GM12878 (cell line): Measurements from ENCODE around the gene KRTAP19-1. TPM values are rescaled to one million over a fixed set of nuclear protein-coding genes. Genes with fewer than 3 reads are reported as not detected.

Experiments
- ATAC-seq: fragments of 200-7000 bp; cut with Tn5 transposase; 3 replicates; pipeline ENCODE4 v1.9.1; 2020; ENCODE audit warnings: mild to moderate bottlenecking, moderate library complexity
- BruUV-seq: library from RNA; stranded (reverse); fragments of 400-500 nt; replicated peaks from 2 replicates; lab custom pipeline; 2021; lab: Mats Ljungman, UMichigan
- CTCF ChIA-PET: fragments of 300-600 bp; sonication (Branson Sonifier 250); formaldehyde crosslinking; extraction: SDS; loops from one replicate; lab custom pipeline; 2021; ENCODE audit warnings: inconsistent platforms; lab: Yijun Ruan, JAX
- POLR2A ChIA-PET: fragments of 350-600 bp; formaldehyde crosslinking; extraction: SDS; loops from one replicate; lab custom pipeline; 2021; ENCODE audit warnings: inconsistent platforms; lab: Charles Lee
- RAD21 ChIA-PET: fragments of 300-600 bp; sonication (Branson Sonifier 250); formaldehyde crosslinking; loops from one replicate; lab custom pipeline; 2023; ENCODE audit warnings: antibody characterized with exemption; ENCODE audit not compliant: unreplicated experiment; lab: Charles Lee
- SMC1A ChIA-PET: fragments of 300-600 bp; sonication (Branson Sonifier 250); formaldehyde crosslinking; loops from one replicate; lab custom pipeline; 2023; ENCODE audit not compliant: unreplicated experiment, uncharacterized antibody; lab: Charles Lee
- DNase-seq: peaks from one replicate; pipeline ENCODE4 v3.0.0-alpha.2; 2011; ENCODE audit warnings: low read depth, low spot score
- FAIRE-seq: peaks from 3 replicates; lab custom pipeline; 2011; peaks lifted over from hg19 to GRCh38; lab: Jason Lieb, UNC
- H2AFZ ChIP-seq: 2 replicates; pipeline ENCODE4 v1.6.0; 2011; ENCODE audit warnings: low read depth, low read length, control low read depth; ENCODE audit not compliant: control insufficient read depth
- H3K27ac ChIP-seq: 2 replicates; pipeline ENCODE4 v1.5.1; 2011; ENCODE audit warnings: control low read depth; ENCODE audit not compliant: control insufficient read depth, insufficient read depth
- H3K27me3 ChIP-seq, 2 experiments: replicated peaks in 1 of 2; 2 replicates each; pipeline versions ENCODE4 v1.6.0 to v1.6.1; 2011; ENCODE audit warnings: low read length in 1 of 2; ENCODE audit not compliant: control insufficient read depth in 2 of 2, insufficient read depth in 2 of 2
- H3K36me3 ChIP-seq, 2 experiments: 2 replicates each; pipeline ENCODE4 v1.5.1; 2011; ENCODE audit warnings: low read length in 1 of 2; ENCODE audit not compliant: control insufficient read depth in 2 of 2, insufficient read depth in 2 of 2
- H3K4me1 ChIP-seq: 2 replicates; pipeline ENCODE4 v1.6.1; 2011; ENCODE audit warnings: mild to moderate bottlenecking, low read length, moderate library complexity, mixed read lengths; ENCODE audit not compliant: control insufficient read depth, insufficient read depth
- H3K4me2 ChIP-seq: 2 replicates; pipeline ENCODE4 v1.6.0; 2011; ENCODE audit warnings: control low read depth; ENCODE audit not compliant: control insufficient read depth, insufficient read depth
- H3K4me3 ChIP-seq: fragments of 200-600 bp; sonication (generic); 2 replicates; pipeline ENCODE4 v1.5.1; 2016
- H3K79me2 ChIP-seq: 2 replicates; pipeline ENCODE4 v1.6.0; 2011; ENCODE audit warnings: low read length; ENCODE audit not compliant: control insufficient read depth, insufficient read depth
- H3K9ac ChIP-seq: 2 replicates; pipeline ENCODE4 v1.8.0; 2011; ENCODE audit warnings: low read length, control low read depth, mixed read lengths; ENCODE audit not compliant: control insufficient read depth, insufficient read depth
- H3K9me3 ChIP-seq: replicated peaks from 3 replicates; pipeline ENCODE4 v1.5.1; 2011; ENCODE audit warnings: mild to moderate bottlenecking, low read length; ENCODE audit not compliant: control insufficient read depth, insufficient read depth
- H4K20me1 ChIP-seq: 2 replicates; pipeline ENCODE4 v1.6.0; 2011; ENCODE audit not compliant: control insufficient read depth, insufficient read depth
- CBX3 ChIP-seq: fragments of 200-600 bp; sonication (generic); IDR thresholded peaks from 2 replicates; pipeline ENCODE4 v1.6.1; 2016; ENCODE audit warnings: low read depth, borderline replicate concordance
- CHD2 ChIP-seq: IDR thresholded peaks from 2 replicates; pipeline ENCODE4 v1.6.1; 2011; ENCODE audit warnings: low read depth, low read length, improper control_type of control experiment, borderline replicate concordance
- DPF2 ChIP-seq: fragments of 450-650 bp; IDR thresholded peaks from 2 replicates; pipeline ENCODE4 v1.6.1; 2017; ENCODE audit warnings: mild to moderate bottlenecking
- GABPA ChIP-seq: IDR thresholded peaks from 2 replicates; pipeline ENCODE4 v1.6.1; 2014; ENCODE audit warnings: antibody characterized with exemption, low read depth, mild to moderate bottlenecking, inconsistent platforms
- HDAC2 ChIP-seq: fragments of 200-600 bp; sonication (generic); IDR thresholded peaks from 2 replicates; pipeline ENCODE4 v1.6.1; 2017
- IRF4 ChIP-seq: IDR thresholded peaks from 2 replicates; pipeline ENCODE4 v1.6.1; 2011; ENCODE audit warnings: low read depth, low read length
- MEF2B ChIP-seq: fragments of 450-650 bp; IDR thresholded peaks from 2 replicates; pipeline ENCODE4 v1.6.1; 2018; ENCODE audit warnings: mild to moderate bottlenecking, moderate library complexity; ENCODE audit not compliant: partially characterized antibody, poor library complexity, severe bottlenecking
- RUNX3 ChIP-seq: IDR thresholded peaks from 2 replicates; pipeline ENCODE4 v1.6.1; 2012; ENCODE audit warnings: low read length, inconsistent platforms
- SMAD1 ChIP-seq: fragments of 450-650 bp; IDR thresholded peaks from 2 replicates; pipeline ENCODE4 v1.6.1; 2018; ENCODE audit warnings: mild to moderate bottlenecking, low read depth; ENCODE audit not compliant: partially characterized antibody
- YBX1 ChIP-seq: fragments of 450-650 bp; IDR thresholded peaks from 2 replicates; pipeline ENCODE4 v1.6.1; 2016; ENCODE audit warnings: antibody characterized with exemption
- ZBED1 ChIP-seq: IDR thresholded peaks from 2 replicates; pipeline ENCODE4 v1.6.1; 2016; ENCODE audit warnings: borderline replicate concordance
- ZNF384 ChIP-seq: IDR thresholded peaks from 2 replicates; pipeline ENCODE4 v1.6.1; 2012; ENCODE audit warnings: low read depth, mild to moderate bottlenecking, low read length, improper control_type of control experiment, borderline replicate concordance
- WGBS: methylation state at CpG from one replicate; pipeline ENCODE4 v1.1.6; 2016; ENCODE audit warnings: low lambda C conversion rate; ENCODE audit not compliant: insufficient replicate concordance, insufficient coverage; ENCODE audit errors: missing lambda C conversion rate; 5-methylcytosine and 5-hydroxymethylcytosine counted together
- in situ Hi-C: fragments of 300-500 bp; cut with MboI; formaldehyde crosslinking; loops from 9 replicates; pipeline ENCODE4 v1.14.3; 2018; ENCODE audit warnings: mixed read lengths
- intact Hi-C: fragments of 100-400 bp; cut with micrococcal nuclease; formaldehyde crosslinking; loops from one replicate; pipeline ENCODE4 v1.14.2; 2022; ENCODE audit not compliant: unreplicated experiment
- polyA plus RNA-seq, 11 experiments: library from polyadenylated mRNA; depleted of rRNA in 4 of 11; unstranded in 6 of 11; stranded (reverse) in 5 of 11; fragments of >200 nt; fragmentation: Nextera tagmentation in 4 of 11; fragmentation: Illumina TruSeq in 1 of 11; extraction: Ambion mirVana in 4 of 11; extraction: Trizol in 1 of 11; gene quantifications; 1 replicate in 1 of 11; 2 replicates in 10 of 11; pipeline versions ENCODE4 v1.2.1 to v1.2.3, GENCODE V29; 2011 to 2016; ENCODE audit warnings: inconsistent platforms in 2 of 11, missing spikeins in 2 of 11, low read depth in 1 of 11
- total RNA-seq, 4 experiments: library from RNA; depleted of rRNA in 3 of 4; stranded (reverse); fragments of >200 nt in 3 of 4; fragmentation: Illumina TruSeq in 1 of 4; extraction: Trizol in 1 of 4; gene quantifications; 2 replicates each; pipeline versions ENCODE4 v1.2.1 to v1.2.3, GENCODE V29; 2013 to 2021
- TF ChIP-seq, protein P1 (sequence below): IDR thresholded peaks from 2 replicates; pipeline ENCODE4 v1.6.1; 2011; ENCODE audit warnings: mild to moderate bottlenecking, low read depth, low read length, moderate library complexity; ENCODE audit not compliant: insufficient replicate concordance
- TF ChIP-seq, protein P2 (sequence below): fragments of 450-650 bp; IDR thresholded peaks from 2 replicates; pipeline ENCODE4 v1.6.1; 2018; ENCODE audit warnings: mild to moderate bottlenecking, low read depth, moderate library complexity; ENCODE audit not compliant: partially characterized antibody
- TF ChIP-seq, protein P3 (sequence below): IDR thresholded peaks from 2 replicates; pipeline ENCODE4 v1.6.1; 2012; ENCODE audit warnings: mild to moderate bottlenecking, low read depth, low read length
- TF ChIP-seq, protein P4 (sequence below): fragments of 450-650 bp; IDR thresholded peaks from 2 replicates; pipeline ENCODE4 v1.6.1; 2017; ENCODE audit warnings: low read depth, mild to moderate bottlenecking, moderate library complexity

Gene KRTAP19-1
- total and polyA plus RNA-seq, 10 of the 15 experiments (the other 5 are each of a cell fraction or from before 2014, with no cell fraction given): not detected

DNA sequence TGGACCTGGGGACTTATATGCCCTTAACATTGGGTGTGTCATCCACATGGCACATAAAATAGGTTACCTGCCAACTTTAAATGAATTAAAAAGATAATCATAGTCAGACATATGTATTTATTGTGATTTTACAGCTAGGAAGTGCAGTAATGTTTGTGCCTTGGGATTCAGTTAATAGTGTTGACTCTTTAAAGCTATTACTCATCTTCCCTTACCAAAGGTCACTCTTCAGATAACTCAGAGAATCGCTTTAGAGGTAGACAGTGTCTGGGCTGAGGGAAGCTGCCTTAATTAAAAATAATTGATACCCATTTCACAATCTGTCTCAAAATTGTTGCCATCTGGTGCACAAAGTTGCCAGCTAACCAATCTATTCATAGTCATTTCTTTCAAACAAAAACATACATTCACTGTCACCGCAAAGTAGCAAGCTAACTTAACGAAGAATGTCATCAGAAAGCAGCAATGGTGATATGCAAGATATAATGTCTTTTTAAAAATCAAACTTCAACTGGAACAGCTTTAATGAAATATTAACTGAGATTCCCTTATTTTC, 43.1 kb downstream of the KRTAP19-1 start:
- FAIRE-seq (no peak), ATAC-seq (no peak), DNase-seq (no peak)
- no TSS peak for BruUV-seq
- no peaks in the 10 kb centered on the region for H3K4me1 ChIP-seq
- no peak overlapping the region for H3K27ac ChIP-seq
- ChIA-PET SMC1A (no interaction called here), POLR2A (no interaction called here), RAD21 (no interaction called here), CTCF (interaction anchor here (1.1 kb wide), 1 partner anchor 615 kb away, joined by 3 read pairs; no protein-coding TSS in a partner anchor)
- 37% methylated on average over 3 of the region's 3 CpGs for WGBS
- H3K27me3 ChIP-seq: no peaks in the 10 kb centered on the region
- no peaks in the 10 kb centered on the region for H3K36me3 ChIP-seq
- H3K4me2 ChIP-seq: no peak overlapping the region
- in situ Hi-C loops: no loop called here
- H4K20me1 ChIP-seq: no peaks in the 10 kb centered on the region
- H3K79me2 ChIP-seq: no peaks in the 10 kb centered on the region
- H2AFZ ChIP-seq: no peak overlapping the region
- no peak overlapping the region for H3K9ac ChIP-seq
- H3K9me3 ChIP-seq: no peaks in the 10 kb centered on the region
- H3K4me3 ChIP-seq: no peak overlapping the region
- intact Hi-C loops: loop anchor here (10.0 kb wide), 1 partner anchor 648 kb away; no protein-coding TSS in a partner anchor
- no peak for TF ChIP-seq MEF2B
- no peak for TF ChIP-seq IRF4
- no peak for TF ChIP-seq GABPA
- no peak for TF ChIP-seq YBX1
- TF ChIP-seq ZNF384: no peak
- TF ChIP-seq ZBED1: no peak
- no peak for TF ChIP-seq CBX3
- no peak for TF ChIP-seq RUNX3
- TF ChIP-seq DPF2: no peak
- no peak for TF ChIP-seq HDAC2
- TF ChIP-seq, protein P1, sequence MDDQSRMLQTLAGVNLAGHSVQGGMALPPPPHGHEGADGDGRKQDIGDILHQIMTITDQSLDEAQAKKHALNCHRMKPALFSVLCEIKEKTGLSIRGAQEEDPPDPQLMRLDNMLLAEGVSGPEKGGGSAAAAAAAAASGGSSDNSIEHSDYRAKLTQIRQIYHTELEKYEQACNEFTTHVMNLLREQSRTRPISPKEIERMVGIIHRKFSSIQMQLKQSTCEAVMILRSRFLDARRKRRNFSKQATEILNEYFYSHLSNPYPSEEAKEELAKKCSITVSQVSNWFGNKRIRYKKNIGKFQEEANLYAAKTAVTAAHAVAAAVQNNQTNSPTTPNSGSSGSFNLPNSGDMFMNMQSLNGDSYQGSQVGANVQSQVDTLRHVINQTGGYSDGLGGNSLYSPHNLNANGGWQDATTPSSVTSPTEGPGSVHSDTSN: no peak
- TF ChIP-seq CHD2: no peak
- TF ChIP-seq, protein P2, sequence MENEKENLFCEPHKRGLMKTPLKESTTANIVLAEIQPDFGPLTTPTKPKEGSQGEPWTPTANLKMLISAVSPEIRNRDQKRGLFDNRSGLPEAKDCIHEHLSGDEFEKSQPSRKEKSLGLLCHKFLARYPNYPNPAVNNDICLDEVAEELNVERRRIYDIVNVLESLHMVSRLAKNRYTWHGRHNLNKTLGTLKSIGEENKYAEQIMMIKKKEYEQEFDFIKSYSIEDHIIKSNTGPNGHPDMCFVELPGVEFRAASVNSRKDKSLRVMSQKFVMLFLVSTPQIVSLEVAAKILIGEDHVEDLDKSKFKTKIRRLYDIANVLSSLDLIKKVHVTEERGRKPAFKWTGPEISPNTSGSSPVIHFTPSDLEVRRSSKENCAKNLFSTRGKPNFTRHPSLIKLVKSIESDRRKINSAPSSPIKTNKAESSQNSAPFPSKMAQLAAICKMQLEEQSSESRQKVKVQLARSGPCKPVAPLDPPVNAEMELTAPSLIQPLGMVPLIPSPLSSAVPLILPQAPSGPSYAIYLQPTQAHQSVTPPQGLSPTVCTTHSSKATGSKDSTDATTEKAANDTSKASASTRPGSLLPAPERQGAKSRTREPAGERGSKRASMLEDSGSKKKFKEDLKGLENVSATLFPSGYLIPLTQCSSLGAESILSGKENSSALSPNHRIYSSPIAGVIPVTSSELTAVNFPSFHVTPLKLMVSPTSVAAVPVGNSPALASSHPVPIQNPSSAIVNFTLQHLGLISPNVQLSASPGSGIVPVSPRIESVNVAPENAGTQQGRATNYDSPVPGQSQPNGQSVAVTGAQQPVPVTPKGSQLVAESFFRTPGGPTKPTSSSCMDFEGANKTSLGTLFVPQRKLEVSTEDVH: no peak
- no peak for TF ChIP-seq SMAD1
- TF ChIP-seq, protein P3, sequence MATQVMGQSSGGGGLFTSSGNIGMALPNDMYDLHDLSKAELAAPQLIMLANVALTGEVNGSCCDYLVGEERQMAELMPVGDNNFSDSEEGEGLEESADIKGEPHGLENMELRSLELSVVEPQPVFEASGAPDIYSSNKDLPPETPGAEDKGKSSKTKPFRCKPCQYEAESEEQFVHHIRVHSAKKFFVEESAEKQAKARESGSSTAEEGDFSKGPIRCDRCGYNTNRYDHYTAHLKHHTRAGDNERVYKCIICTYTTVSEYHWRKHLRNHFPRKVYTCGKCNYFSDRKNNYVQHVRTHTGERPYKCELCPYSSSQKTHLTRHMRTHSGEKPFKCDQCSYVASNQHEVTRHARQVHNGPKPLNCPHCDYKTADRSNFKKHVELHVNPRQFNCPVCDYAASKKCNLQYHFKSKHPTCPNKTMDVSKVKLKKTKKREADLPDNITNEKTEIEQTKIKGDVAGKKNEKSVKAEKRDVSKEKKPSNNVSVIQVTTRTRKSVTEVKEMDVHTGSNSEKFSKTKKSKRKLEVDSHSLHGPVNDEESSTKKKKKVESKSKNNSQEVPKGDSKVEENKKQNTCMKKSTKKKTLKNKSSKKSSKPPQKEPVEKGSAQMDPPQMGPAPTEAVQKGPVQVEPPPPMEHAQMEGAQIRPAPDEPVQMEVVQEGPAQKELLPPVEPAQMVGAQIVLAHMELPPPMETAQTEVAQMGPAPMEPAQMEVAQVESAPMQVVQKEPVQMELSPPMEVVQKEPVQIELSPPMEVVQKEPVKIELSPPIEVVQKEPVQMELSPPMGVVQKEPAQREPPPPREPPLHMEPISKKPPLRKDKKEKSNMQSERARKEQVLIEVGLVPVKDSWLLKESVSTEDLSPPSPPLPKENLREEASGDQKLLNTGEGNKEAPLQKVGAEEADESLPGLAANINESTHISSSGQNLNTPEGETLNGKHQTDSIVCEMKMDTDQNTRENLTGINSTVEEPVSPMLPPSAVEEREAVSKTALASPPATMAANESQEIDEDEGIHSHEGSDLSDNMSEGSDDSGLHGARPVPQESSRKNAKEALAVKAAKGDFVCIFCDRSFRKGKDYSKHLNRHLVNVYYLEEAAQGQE: no peak
- TF ChIP-seq, protein P4, sequence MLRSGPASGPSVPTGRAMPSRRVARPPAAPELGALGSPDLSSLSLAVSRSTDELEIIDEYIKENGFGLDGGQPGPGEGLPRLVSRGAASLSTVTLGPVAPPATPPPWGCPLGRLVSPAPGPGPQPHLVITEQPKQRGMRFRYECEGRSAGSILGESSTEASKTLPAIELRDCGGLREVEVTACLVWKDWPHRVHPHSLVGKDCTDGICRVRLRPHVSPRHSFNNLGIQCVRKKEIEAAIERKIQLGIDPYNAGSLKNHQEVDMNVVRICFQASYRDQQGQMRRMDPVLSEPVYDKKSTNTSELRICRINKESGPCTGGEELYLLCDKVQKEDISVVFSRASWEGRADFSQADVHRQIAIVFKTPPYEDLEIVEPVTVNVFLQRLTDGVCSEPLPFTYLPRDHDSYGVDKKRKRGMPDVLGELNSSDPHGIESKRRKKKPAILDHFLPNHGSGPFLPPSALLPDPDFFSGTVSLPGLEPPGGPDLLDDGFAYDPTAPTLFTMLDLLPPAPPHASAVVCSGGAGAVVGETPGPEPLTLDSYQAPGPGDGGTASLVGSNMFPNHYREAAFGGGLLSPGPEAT: no peak
